Activated naive CD4-positive, alpha-beta T cell treated with anti-CD3 and anti-CD28 coated beads, Interleukin-2, amount 10 ng/mL, durations not matched to agents 7 days and 5 days (primary cell): ENCODE measurements around the gene KLRF2.
"Not testable (repeated sequence)": the region's sequence is repeated elsewhere in the genome, so short reads cannot be mapped to it uniquely, and the experiment has no call there.

ENCODE experiments used
- CTCF ChIA-PET: fragments of 350-600 bp; sonication (Branson Sonifier 250); formaldehyde crosslinking; loops from one replicate; lab custom pipeline; 2021; ENCODE audit warnings: antibody characterized with exemption; lab: Charles Lee
- DNase-seq: peaks from one replicate; pipeline ENCODE4 v3.0.0-alpha.2; 2020
- H3K27ac Mint-ChIP-seq: one replicate; pipeline ENCODE4 v1.8.0; 2021; ENCODE audit warnings: mild to moderate bottlenecking, moderate library complexity, mixed read lengths
- H3K27me3 Mint-ChIP-seq: one replicate; pipeline ENCODE4 v1.8.0; 2021; ENCODE audit warnings: mild to moderate bottlenecking, mixed read lengths
- H3K36me3 Mint-ChIP-seq: one replicate; pipeline ENCODE4 v1.8.0; 2021; ENCODE audit warnings: mixed read lengths
- H3K4me1 Mint-ChIP-seq: one replicate; pipeline ENCODE4 v1.8.0; 2021; ENCODE audit warnings: mixed read lengths
- H3K4me3 Mint-ChIP-seq: one replicate; pipeline ENCODE4 v1.8.0; 2021; ENCODE audit warnings: mild to moderate bottlenecking, moderate library complexity, mixed read lengths
- H3K9me3 Mint-ChIP-seq: one replicate; pipeline ENCODE4 v1.8.0; 2021; ENCODE audit warnings: mixed read lengths

KLRF2 gene

GRCh38 chr12:9869307-9870161 lies 11.8 kb upstream of the KLRF2 start, which contains the start of gene CLEC2B:
Gene CLEC2B (minus strand): TSS chr12:9869354.
- Mint-ChIP-seq H3K4me3 (peak within 1 kb of the TSS; percentile 73), H3K36me3 (peaks cover 21% of the 10 kb centered on the region), H3K27ac (peak within 1 kb of the TSS; percentile 99), H3K4me1 (peaks cover 22% of the 10 kb centered on the region), H3K9me3 (no peaks in the 10 kb centered on the region), H3K27me3 (no peaks in the 10 kb centered on the region)
- CTCF ChIA-PET: interaction anchor here (0.6 to 4.3 kb wide), 5 partner anchors 53 to 125 kb away, joined by 3 to 15 read pairs (median 4); no protein-coding TSS in a partner anchor
- DNase-seq: peak; percentile 56

GRCh38 chr12:9870286-9870866 lies 10.9 kb upstream of the KLRF2 start:
- CTCF ChIA-PET: interaction anchor here (0.9 to 3.9 kb wide), 5 partner anchors 25 to 127 kb away, joined by 3 to 12 read pairs (median 6); no protein-coding TSS in a partner anchor
- Mint-ChIP-seq H3K9me3 (peaks cover 4% of the 10 kb centered on the region), H3K4me3 (peak overlapping the region; percentile 73), H3K27me3 (no peaks in the 10 kb centered on the region), H3K36me3 (peaks cover 15% of the 10 kb centered on the region), H3K4me1 (peaks cover 18% of the 10 kb centered on the region), H3K27ac (peak overlapping the region; percentile 99)
- peak; percentile 32 for DNase-seq

GRCh38 chr12:9872162-9872561 lies 9.1 kb upstream of the KLRF2 start:
- CTCF ChIA-PET: interaction anchor here (0.6 to 3.9 kb wide), 8 partner anchors 12 to 129 kb away, joined by 3 to 12 read pairs (median 4); no protein-coding TSS in a partner anchor

GRCh38 chr12:9872742-9873141 lies 8.5 kb upstream of the KLRF2 start:
- Mint-ChIP-seq H3K4me1 (peaks cover 17% of the 10 kb centered on the region), H3K27me3 (no peaks in the 10 kb centered on the region), H3K27ac (no peak overlapping the region), H3K9me3 (peaks cover 5% of the 10 kb centered on the region), H3K36me3 (no peaks in the 10 kb centered on the region), H3K4me3 (no peak overlapping the region)
- CTCF ChIA-PET: interaction anchor here (0.6 to 3.9 kb wide), 6 partner anchors 11 to 130 kb away, joined by 3 to 12 read pairs (median 4); no protein-coding TSS in a partner anchor
- no peak for DNase-seq

More at GRCh38 chr12:9872162-9872561, 9.1 kb upstream of the KLRF2 start:
- no peak overlapping the region for H3K4me3 Mint-ChIP-seq
- H3K27ac Mint-ChIP-seq: no peak overlapping the region
- no peaks in the 10 kb centered on the region for H3K27me3 Mint-ChIP-seq
- H3K36me3 Mint-ChIP-seq: peaks cover 3% of the 10 kb centered on the region
- H3K4me1 Mint-ChIP-seq: peaks cover 17% of the 10 kb centered on the region
- peaks cover 5% of the 10 kb centered on the region for H3K9me3 Mint-ChIP-seq
- no peak for DNase-seq

GRCh38 chr12:9876120-9876519 lies 5.2 kb upstream of the KLRF2 start:
- H3K4me3 Mint-ChIP-seq, DNase-seq, H3K27ac Mint-ChIP-seq, CTCF ChIA-PET, H3K9me3 Mint-ChIP-seq, H3K27me3 Mint-ChIP-seq, H3K36me3 Mint-ChIP-seq: not testable (repeated sequence)
- H3K4me1 Mint-ChIP-seq: peaks cover 23% of the 10 kb centered on the region

- DNase-seq: no peak
- CTCF ChIA-PET: no interaction called here
- peaks cover 1% of the 10 kb centered on the region for H3K9me3 Mint-ChIP-seq
- no peak overlapping the region for H3K4me3 Mint-ChIP-seq
- no peaks in the 10 kb centered on the region for H3K36me3 Mint-ChIP-seq
- no peak overlapping the region for H3K27ac Mint-ChIP-seq
- H3K4me1 Mint-ChIP-seq: peaks cover 21% of the 10 kb centered on the region
- no peaks in the 10 kb centered on the region for H3K27me3 Mint-ChIP-seq
These were observed 684 bp upstream of the KLRF2 start for GRCh38 chr12:9880532-9881078.

GRCh38 chr12:9881988-9882387 lies 699 bp downstream of the KLRF2 start:
- no peak overlapping the region for H3K4me3 Mint-ChIP-seq
- no peak overlapping the region for H3K27ac Mint-ChIP-seq
- H3K4me1 Mint-ChIP-seq: peaks cover 21% of the 10 kb centered on the region
- no peaks in the 10 kb centered on the region for H3K9me3 Mint-ChIP-seq
- H3K27me3 Mint-ChIP-seq: no peaks in the 10 kb centered on the region
- CTCF ChIA-PET: no interaction called here
- H3K36me3 Mint-ChIP-seq: no peaks in the 10 kb centered on the region
- DNase-seq: no peak

GRCh38 chr12:9883175-9883574 lies 1.9 kb downstream of the KLRF2 start:
- H3K4me3 Mint-ChIP-seq: no peak overlapping the region
- H3K27me3 Mint-ChIP-seq: no peaks in the 10 kb centered on the region
- H3K9me3 Mint-ChIP-seq: no peaks in the 10 kb centered on the region
- no peak for DNase-seq
- H3K27ac Mint-ChIP-seq: no peak overlapping the region
- CTCF ChIA-PET: no interaction called here
- H3K36me3 Mint-ChIP-seq: no peaks in the 10 kb centered on the region
- peaks cover 21% of the 10 kb centered on the region for H3K4me1 Mint-ChIP-seq

- H3K4me3 Mint-ChIP-seq: no peak overlapping the region
- DNase-seq: no peak
- peaks cover 7% of the 10 kb centered on the region for H3K4me1 Mint-ChIP-seq
- peaks cover 1% of the 10 kb centered on the region for H3K36me3 Mint-ChIP-seq
- H3K27me3 Mint-ChIP-seq: peaks cover 6% of the 10 kb centered on the region
- CTCF ChIA-PET: no interaction called here
- no peaks in the 10 kb centered on the region for H3K9me3 Mint-ChIP-seq
- no peak overlapping the region for H3K27ac Mint-ChIP-seq
These were observed 7.5 kb downstream of the KLRF2 start for GRCh38 chr12:9888665-9889273.

- H3K27me3 Mint-ChIP-seq: peaks cover 19% of the 10 kb centered on the region
- no peaks in the 10 kb centered on the region for H3K9me3 Mint-ChIP-seq
- no peak overlapping the region for H3K27ac Mint-ChIP-seq
- DNase-seq: no peak
- H3K4me1 Mint-ChIP-seq: peaks cover 3% of the 10 kb centered on the region
- peaks cover 1% of the 10 kb centered on the region for H3K36me3 Mint-ChIP-seq
- CTCF ChIA-PET: interaction anchor here (1.1 to 1.3 kb wide), 2 partner anchors 25 to 81 kb away, joined by 3 read pairs; no protein-coding TSS in a partner anchor
- H3K4me3 Mint-ChIP-seq: no peak overlapping the region
These were observed 14.1 kb downstream of the KLRF2 start for GRCh38 chr12:9895215-9895971.

- CTCF ChIA-PET: no interaction called here
- Mint-ChIP-seq H3K27ac (no peak overlapping the region), H3K9me3 (peaks cover 11% of the 10 kb centered on the region), H3K4me1 (peaks cover 3% of the 10 kb centered on the region), H3K36me3 (peaks cover 6% of the 10 kb centered on the region), H3K27me3 (peaks cover 19% of the 10 kb centered on the region), H3K4me3 (no peak overlapping the region)
- no peak for DNase-seq
These were observed 16.2 kb downstream of the KLRF2 start for GRCh38 chr12:9897535-9897934.

- no peak overlapping the region for H3K27ac Mint-ChIP-seq
- CTCF ChIA-PET: no interaction called here
- peaks cover 26% of the 10 kb centered on the region for H3K9me3 Mint-ChIP-seq
- peaks cover 18% of the 10 kb centered on the region for H3K36me3 Mint-ChIP-seq
- no peaks in the 10 kb centered on the region for H3K4me1 Mint-ChIP-seq
- H3K27me3 Mint-ChIP-seq: peaks cover 13% of the 10 kb centered on the region
- no peak overlapping the region for H3K4me3 Mint-ChIP-seq
- DNase-seq: no peak
These were observed 17.9 kb downstream of the KLRF2 start for GRCh38 chr12:9899209-9899608.

GRCh38 chr12:9900930-9901329 lies 19.6 kb downstream of the KLRF2 start:
- Mint-ChIP-seq H3K36me3 (peaks cover 21% of the 10 kb centered on the region), H3K27ac (no peak overlapping the region), H3K27me3 (peaks cover 10% of the 10 kb centered on the region), H3K9me3 (peaks cover 37% of the 10 kb centered on the region), H3K4me1 (peaks cover 4% of the 10 kb centered on the region), H3K4me3 (no peak overlapping the region)
- CTCF ChIA-PET: no interaction called here
- DNase-seq: no peak
